ENCODE measurements around the gene NNT.
"Not testable (repeated sequence)": the region's sequence is repeated elsewhere in the genome, so short reads cannot be mapped to it uniquely, and the experiment has no call there.

Gene NNT

DNA sequence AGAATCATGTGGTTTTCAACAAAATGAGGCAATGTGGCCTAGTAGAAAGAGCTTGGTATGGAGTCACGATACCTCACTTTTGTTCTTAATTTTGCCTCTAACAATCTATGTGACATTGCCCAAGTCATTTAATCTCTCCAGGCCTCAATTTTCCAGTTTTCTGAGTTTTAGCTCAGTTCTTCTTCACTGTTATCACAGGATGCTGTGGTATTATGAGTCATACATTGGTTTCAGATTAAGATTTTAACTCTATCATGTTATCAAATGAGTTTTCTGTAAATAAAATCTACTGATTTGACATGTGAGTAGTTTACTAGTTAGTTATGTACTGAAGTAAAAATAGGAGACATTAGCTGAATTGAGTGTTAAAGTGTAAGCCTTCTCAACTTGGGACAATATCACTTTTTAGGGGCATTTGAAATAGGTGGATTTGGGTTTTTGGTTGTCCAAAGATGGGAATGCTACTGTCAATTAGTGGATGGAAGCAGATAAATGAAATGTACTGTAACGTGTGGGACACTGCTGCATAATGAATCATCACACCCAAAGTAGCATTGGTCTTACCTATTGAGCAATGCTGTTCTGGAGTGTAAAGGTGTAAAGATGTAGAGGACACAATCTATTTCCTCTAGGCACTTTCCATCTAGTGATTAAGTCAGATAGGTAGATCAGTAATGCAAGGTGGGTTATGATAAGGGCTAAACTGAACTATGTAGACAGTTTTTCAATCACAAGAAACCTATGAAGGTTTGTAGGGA, 73.3 kb downstream of the NNT start:
- no peak for DNase-seq

DNA sequence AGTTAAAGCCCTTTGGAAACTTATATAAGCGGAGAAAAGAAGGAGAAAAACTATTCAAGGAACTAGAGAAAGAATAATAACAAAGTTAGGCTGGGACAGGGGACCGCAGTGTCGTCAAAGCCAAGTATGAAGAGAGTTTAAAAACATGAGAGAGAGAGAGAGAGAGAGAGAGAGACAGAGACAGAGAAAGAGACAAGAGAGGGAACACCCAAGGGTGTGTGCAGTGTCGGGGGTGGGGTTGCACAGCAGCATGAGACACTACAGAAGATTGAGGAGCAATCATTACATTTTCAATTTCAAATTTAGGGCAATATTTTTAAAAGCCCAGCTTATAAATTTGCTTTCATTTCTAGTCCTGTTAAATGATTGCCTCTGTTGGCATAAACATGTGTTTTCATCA, 74.3 kb downstream of the NNT start:
- no peak for DNase-seq

DNA sequence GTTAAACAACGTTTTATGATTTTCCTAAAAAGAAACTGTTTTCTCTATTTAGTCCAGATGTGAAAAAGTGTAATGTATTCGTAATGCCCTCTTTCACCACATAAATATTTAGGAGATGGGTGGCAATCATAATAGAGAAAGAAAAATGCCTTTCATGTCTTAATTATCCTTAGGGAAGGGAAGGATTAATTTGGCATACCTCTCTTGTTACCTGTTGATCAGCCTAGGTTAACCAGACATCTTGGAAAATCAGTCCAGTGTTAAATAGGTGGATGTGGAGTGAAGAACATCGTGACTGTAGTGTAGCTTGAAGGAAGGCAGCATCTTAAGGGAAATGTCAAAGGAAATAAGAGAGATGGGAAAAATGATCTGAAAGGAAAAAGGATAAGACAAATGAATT, 76.2 kb downstream of the NNT start:
- DNase-seq = no peak

DNA sequence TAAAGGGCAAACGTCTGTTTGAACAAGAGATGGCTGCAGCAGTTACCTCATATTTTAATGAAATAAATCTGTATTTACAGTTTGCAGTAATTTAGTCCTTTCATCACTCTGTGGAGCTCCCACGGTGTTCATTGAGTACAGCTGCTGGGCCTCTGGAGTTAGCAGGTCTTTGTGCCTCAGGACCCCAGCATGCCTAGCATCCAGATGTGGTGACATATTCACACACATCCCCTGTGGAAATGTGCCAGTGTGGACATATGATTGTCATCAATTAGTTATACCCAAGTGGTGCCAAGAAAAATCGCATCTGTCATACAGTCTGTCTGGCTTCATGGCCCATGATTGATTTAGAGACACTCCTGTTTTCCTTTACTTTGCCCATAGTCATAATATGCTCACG, 77.3 kb downstream of the NNT start:
- no peak for DNase-seq

DNA sequence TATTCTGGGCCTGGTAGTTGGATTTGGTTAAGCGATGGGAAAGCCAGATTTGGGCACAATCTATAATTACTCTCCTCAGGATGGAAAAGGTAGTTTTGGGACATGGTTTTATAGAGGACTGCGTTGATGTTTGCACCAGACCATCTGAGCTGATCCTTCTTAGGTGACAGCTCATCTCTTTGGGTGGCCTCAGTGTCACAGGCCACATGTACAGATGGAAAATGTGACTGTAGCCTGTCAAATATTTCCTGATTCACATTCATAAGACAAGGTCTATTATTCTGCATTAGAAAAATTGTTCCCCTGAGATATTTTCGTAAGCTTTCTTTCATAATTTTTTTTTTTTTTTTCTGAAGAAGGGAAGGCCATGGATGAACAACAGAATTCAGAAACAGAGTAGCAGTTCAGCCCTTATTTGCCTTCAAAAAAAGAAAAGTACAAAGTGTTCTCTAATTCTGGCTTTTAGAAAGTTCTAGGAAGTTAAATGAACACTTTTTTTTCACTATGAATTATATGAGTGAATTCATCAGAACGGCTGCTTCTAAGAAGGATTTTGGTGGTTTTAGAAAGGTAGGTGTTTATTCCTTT, 81.0 kb downstream of the NNT start:
- no peak for DNase-seq

DNA sequence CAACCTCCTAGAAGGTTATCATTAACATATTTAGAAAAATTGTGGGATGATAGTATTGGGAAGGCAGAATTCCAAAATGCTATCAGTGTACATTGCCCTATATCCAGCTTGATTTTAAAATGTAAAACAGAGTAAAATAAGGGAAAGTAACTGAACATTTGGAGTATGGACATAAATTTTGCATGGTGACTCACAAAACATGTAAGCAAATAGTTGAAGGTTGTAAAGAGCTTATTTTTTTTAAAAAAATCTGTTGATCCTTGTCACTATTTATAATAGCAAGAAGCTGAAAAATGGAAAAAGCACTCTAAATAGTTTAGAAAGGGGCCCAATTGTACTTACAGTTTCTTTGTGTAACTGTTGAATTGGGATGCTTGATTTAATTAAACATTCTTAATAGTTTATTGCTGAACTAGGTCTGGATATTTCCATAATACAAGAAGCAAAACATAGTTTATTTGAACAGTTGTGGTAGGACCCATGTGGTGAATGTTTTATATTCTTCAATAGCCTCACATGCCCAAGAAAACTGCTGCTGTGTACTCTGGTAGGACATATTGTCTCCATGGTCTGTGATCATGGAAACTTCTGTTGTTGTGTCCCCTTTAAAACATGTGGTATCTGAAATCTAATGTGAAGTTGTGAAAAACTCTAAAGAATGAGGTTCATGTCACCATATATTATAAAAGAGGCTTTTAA, 82.4 kb downstream of the NNT start:
- DNase-seq = no peak

DNA sequence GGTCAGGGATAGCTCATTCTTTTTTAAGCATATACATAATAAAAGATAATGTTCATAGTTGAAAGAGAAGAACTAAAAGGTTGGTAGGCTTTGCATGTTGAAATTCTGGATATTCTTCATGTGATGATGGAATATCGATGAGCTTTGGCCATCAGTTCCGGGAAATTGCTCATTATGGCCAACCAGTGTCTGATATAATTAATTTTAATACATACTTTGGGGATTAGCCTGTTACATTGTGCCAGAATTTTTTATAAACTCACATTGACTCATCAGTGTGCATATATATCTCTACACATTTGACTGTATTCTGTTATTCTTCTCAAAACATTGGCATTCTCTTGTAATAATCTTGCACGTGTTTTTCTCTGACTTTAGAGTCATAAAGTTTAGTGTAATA, 84.3 kb downstream of the NNT start:
- DNase-seq = no peak

DNA sequence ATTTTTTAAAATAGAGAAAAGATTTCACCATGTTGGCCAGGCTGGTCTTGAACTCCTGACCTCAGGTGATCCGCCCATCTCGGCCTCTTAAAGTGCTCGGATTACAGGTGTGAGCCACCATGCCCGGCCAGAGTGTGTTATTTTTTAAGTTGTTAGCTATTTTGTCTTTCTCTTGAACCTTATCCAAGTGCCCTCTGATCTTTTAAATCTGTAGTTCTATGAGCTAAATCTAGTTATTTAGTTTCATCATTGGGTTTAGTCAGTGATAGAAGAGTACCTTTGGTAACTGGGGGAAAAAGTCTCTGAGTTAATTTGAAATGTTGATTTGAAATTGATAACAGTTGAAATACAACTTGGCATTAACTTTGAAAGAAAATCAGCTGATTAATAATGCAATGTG, 88.3 kb downstream of the NNT start:
- DNase-seq = no peak

DNA sequence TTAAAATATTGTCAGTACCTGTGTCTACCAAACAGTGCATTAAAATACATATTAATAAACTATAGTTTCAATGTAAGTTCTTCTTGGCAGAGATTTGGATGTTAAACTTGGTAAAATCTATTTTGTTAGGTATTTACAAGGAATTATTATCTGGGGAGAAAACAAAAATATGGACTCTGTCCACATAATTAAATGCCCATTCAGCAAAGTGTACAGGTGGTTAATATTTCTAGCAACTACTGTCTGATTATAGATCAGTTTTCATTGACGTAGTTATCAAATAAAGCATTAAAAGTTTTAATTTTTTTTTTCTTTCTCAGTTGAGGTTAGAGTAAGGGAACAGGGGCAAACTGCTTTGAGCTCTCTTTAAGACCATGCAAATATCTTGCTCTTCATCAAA, 88.9 kb downstream of the NNT start:
- no peak for DNase-seq

DNA sequence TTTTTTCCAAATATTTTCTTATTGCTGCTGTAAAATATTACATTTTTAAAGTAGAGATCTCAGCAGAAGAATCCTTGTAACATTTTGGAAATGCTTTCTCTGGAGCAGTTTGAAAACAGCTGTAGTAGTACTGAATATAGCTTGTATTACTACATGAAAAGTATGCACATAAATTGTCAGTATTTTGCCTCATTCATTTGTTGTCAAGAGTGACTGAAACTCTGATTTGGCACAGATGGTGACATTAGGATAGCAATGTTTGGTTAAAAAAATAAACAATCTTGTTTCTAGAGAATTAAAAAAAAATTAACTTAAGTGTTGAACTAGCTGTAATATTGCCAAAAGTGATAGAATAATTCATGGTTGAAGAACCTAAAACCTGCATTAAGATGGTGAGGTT, 90.4 kb downstream of the NNT start:
- no peak for DNase-seq

DNA sequence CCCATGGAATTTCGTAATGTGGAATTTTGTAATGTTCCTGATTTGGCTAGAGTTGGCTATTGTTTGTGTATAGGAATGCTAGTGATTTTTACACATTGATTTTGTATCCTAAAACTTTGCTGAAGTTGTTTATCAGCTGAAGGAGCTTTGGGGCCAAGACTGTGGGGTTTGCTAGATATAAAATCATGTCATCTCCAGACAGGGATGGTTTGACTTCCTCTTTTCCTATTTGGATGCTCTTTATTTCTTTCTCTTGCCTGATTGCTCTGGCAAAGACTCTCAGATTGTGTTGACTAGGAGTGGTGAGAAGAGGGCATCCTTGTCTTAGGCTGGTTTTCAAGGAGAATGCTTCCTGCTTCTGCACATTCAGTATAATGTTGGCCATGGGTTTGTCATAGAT, 91.0 kb downstream of the NNT start:
- DNase-seq = no peak

DNA sequence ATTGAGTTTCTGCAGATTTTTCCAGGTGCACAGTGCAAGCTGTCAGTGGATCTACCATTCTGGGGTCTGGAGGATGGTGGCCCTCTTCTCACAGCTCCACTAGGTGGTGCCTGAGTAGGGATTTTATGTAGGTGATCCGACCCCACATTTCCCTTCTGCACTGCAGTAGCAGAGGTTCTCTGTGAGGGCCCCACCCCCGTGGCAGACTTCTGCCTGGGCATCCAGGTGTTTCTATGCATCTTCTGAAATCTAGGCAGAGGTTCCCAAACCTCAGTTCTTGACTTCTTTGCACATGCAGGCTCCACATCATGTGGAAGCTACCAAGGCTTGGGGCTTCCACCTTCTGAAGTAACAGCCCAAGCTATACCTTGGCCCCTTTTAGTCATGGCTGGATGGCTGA, 93.5 kb downstream of the NNT start:
- DNase-seq = not testable (repeated sequence)

DNA sequence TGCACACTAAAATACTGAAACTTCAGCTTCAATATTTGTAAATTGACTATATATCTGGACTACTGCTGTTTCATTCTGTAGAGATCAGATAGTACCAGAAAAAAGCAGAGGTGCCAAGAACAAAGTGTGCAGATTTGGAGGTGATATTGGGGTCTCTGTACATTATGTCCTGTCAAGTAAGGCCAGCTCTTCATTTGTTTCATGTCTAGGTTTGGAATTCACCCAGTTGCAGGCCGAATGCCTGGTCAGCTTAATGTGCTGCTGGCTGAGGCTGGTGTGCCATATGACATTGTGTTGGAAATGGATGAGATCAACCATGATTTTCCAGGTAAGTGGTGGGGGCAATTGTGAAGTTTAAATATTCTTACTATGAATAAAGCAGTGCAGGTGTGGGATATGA, 96.9 kb downstream of the NNT start:
- no peak for DNase-seq

DNA sequence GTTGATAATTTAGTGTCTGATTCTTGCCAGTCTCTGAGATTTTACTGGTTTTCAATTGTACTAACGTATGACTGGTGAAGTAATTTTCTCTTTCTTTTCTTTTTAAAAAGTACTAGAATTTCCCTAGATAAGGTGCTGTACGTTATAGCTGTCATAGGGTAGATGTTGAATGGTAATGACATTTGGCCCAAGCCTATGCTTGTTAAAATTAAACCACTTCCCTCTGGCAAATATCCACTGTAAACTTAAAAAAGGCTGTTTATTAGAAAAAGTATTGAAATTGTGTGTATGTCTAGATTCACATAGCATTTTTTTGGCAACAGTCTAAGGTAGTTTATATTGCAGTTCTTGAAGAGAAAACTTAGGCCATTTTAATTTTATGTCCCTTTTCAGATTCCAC, 97.6 kb downstream of the NNT start:
- DNase-seq = no peak

DNA sequence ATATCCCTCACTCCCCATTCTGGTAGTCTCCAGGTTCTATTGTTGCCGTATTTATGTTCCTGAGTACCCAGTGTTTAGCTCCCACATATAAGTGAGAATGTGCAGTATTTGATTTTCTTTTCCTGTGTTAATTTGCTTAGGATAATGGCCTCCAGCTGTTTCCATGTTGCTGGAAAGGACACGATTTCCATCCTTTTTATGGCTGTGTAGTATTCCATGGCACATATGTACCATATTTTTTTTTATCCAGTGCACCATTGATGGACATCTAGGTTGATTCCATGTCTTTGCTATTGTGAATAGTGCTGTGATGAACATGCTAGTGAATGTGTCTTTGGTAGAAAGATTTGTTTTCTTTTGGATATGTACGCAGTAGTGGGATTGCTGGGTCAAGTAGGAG, 98.2 kb downstream of the NNT start:
- DNase-seq = no peak

DNA sequence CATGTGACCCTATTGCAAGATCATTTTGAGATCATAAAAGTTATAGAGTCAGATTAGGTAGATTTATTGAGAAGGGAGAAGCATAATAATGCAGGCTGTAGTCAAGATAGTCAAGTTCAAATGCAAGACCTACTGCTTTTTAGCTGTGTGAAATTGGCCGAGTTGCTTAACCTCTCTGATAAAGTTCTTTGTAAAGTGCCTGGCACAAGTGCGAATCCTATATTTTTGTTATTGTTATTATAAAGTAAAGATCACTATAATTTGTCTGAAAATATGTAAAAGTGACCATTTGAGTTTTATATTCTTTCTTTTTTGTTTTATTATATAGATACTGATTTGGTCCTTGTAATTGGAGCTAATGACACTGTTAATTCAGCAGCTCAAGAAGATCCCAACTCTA, 99.3 kb downstream of the NNT start:
- DNase-seq = no peak

DNA sequence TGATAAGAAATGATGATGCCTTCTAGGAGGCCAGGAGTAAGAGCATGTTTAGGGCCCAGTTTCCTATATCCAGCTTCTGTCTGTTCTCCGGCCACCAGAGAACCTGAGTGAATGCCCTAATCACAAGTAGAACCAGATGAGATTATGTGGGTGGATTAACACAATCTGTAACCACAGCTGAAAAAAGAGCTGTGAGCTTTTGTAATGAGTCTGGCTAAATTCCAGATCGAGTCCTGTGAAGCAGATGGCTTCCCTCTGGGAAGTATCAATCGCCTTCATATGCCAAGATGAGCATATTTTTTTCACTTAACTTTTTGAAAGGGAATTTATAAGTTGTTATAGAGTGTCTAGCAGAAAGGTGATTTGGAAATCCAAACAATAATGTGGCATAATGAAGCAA, 99.8 kb downstream of the NNT start:
- DNase-seq = no peak

DNA sequence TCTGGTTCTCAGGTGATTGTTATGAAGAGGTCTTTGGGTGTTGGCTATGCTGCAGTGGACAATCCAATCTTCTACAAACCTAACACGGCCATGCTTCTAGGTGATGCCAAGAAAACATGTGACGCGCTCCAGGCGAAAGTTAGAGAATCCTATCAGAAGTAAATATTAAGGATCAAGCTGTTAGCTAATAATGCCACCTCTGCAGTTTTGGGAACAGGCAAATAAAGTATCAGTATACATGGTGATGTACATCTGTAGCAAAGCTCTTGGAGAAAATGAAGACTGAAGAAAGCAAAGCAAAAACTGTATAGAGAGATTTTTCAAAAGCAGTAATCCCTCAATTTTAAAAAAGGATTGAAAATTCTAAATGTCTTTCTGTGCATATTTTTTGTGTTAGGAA, 101.3 kb downstream of the NNT start:
- no peak for DNase-seq

DNA sequence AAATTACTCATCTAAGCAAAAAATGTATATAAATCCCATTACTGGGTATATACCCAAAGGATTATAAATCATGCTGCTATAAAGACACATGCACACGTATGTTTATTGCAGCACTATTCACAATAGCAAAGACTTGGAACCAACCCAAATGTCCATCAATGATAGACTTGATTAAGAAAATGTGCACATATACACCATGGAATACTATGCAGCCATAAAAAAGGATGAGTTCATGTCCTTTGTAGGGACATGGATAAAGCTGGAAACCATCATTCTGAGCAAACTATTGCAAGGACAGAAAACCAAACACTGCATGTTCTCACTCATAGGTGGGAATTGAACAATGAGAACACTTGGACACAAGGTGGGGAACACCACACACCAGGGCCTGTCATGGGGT, 103.6 kb downstream of the NNT start:
- DNase-seq = not testable (repeated sequence)

DNA sequence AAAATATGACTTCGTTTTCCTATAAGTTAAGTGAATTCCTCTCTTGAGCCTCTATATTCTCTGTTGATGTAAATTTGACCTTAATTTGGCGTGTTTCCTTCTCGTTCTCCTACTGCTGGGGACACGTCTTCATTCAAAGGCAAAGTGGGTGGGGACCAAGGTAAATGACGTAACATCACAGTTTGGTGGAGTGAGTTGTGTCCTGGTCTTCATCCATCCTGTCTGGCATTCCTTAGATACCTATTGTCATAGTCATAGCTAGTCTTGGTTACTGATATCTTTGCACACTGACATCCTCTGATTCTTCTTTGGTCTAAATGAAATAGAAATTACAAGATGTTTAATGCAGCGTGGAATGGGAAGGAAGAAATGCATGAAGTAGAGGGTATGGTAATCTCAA, 108.5 kb downstream of the NNT start:
- DNase-seq = no peak

DNA sequence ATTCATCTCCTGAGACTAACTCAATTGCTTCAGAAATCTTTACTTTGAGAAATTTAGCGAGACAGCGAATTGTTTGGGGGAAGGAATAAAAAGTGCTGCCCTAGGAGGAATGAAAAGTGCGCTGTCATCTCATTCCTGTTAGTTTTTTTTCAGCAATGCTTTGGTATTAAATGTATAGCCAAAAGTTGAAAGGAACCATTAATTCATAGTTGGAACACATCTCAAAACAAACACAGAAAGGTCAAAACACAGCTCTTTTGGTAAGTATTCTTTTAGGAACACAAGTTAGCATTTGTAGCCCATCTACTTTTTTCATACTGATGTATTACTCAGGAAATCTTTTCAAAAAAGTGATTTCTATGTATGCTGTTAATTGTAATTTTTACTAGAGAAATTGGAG, 109.1 kb downstream of the NNT start:
- DNase-seq = no peak

DNA sequence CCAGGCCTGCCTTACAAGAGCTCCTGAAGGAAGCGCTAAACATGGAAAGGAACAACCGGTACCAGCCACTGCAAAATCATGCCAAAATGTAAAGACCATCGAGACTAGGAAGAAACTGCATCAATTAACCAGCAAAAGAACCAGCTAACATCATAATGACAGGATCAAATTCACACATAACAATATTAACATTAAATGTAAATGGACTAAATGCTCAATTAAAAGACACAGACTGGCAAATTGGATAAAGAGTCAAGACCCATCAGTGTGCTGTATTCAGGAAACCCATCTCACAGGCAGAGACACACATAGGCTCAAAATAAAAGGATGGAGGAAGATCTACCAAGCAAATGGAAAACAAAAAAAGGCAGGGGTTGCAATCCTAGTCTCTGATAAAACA, 116.8 kb downstream of the NNT start:
- DNase-seq = not testable (repeated sequence)

DNA sequence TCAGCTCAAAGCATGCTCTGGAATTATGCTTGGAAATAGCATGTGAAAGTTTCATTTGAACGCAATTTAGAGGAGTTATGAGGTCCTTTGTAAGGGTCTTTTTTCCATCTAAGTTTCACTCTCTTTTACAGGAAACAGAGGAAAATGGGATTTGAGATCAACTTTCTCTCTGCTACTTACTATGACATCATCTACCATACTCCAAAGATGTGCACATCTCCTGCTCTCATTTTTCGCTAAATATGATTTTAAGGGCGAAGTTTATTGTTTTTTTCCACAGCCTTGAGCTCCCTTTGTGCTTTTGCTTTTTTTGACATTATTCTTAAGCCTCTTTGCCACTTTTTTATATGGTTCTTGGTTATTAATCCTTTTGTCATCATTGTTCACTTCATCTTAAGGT, 125.6 kb downstream of the NNT start:
- no peak for DNase-seq

DNA sequence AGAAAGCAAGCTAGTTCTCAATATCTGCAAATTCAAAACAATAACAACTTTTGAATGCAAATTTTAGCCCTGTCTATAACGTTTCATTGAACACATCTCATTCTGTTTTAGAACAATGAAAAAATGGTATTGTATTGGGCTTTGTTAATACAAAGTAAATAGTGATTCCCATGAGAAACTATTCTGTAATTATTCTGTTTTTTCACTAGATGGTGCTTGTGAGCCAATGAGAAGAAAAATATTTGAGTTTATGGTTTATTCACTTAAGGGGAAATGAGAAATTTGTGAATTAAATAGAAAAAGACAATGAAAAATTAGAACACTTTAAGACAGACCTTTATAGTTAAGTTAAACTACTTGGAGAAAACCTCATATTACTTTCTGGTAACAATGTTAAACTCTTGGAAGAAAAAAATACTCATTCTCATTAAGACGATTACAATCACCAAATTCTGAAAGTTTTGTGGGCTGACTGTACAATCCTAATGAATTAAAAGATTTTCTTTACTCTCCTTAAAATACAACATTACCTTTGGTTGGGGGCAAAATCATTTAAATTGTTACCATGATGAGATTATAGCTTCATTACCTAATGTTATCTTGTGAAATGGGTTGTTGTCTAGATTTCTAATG, 127.0 kb downstream of the NNT start:
- no peak for DNase-seq
